ENCODE data around the gene POLR1E. TPM values are rescaled to one million over a fixed set of nuclear protein-coding genes. Genes with fewer than 3 reads are reported as not detected.
A peak's percentile ranks its signal among the peaks of the same experiment; 100 is the strongest.

POLR1E gene
- total and polyA plus RNA-seq, 3 experiments from 2014 or later: 21.4 to 84.6 (median 82.5) TPM

GRCh38 chr9:37542895-37543294 lies 57.1 kb downstream of the POLR1E start:
- Mint-ChIP-seq H3K27ac (no peak overlapping the region), H3K4me3 (no peak overlapping the region), H3K36me3 (peaks cover 0 to 3% (median 0%) of the 10 kb centered on the region in 3 donors), H3K27me3 (peaks cover 0 to 1% of the 10 kb centered on the region in 2 donors), H3K9me3 (no peaks in the 10 kb centered on the region), H3K4me1 (no peaks in the 10 kb centered on the region)
- Histone ChIP-seq H3K36me3 (ENCODE audit: insufficient read depth, low read length) (no peaks in the 10 kb centered on the region), H3K4me1 (ENCODE audit: insufficient read depth, low read length) (no peaks in the 10 kb centered on the region), H3K4me3 (ENCODE audit: low read length) (no peak overlapping the region), H3K27ac (ENCODE audit: low read depth, low read length) (no peak overlapping the region), H3K27me3 (ENCODE audit: insufficient read depth, low read length, poor library complexity, severe bottlenecking) (no peaks in the 10 kb centered on the region), H3K9me3 (ENCODE audit: low read length) (no peaks in the 10 kb centered on the region)
- POLR2A ChIA-PET: no interaction called here
- DNase-seq: no peak
- CTCF ChIA-PET: no interaction called here

GRCh38 chr9:37543468-37543867 lies 57.7 kb downstream of the POLR1E start:
- no peak for DNase-seq
- no peaks in the 10 kb centered on the region for H3K4me1 Mint-ChIP-seq
- CTCF ChIA-PET: interaction anchor here (0.6 kb wide), 1 partner anchor 1338 kb away, joined by 3 read pairs; no protein-coding TSS in a partner anchor
- Histone ChIP-seq H3K4me3 (ENCODE audit: low read length) (no peak overlapping the region), H3K4me1 (ENCODE audit: insufficient read depth, low read length) (no peaks in the 10 kb centered on the region), H3K27ac (ENCODE audit: low read depth, low read length) (no peak overlapping the region), H3K27me3 (ENCODE audit: insufficient read depth, low read length, poor library complexity, severe bottlenecking) (no peaks in the 10 kb centered on the region), H3K9me3 (ENCODE audit: low read length) (no peaks in the 10 kb centered on the region), H3K36me3 (ENCODE audit: insufficient read depth, low read length) (no peaks in the 10 kb centered on the region)
- no peaks in the 10 kb centered on the region for H3K9me3 Mint-ChIP-seq
- peaks cover 0 to 1% of the 10 kb centered on the region in 2 donors for H3K27me3 Mint-ChIP-seq
- peaks cover 0 to 3% (median 0%) of the 10 kb centered on the region in 3 donors for H3K36me3 Mint-ChIP-seq
- H3K4me3 Mint-ChIP-seq: no peak overlapping the region
- no peak overlapping the region for H3K27ac Mint-ChIP-seq
- POLR2A ChIA-PET: no interaction called here

DNA sequence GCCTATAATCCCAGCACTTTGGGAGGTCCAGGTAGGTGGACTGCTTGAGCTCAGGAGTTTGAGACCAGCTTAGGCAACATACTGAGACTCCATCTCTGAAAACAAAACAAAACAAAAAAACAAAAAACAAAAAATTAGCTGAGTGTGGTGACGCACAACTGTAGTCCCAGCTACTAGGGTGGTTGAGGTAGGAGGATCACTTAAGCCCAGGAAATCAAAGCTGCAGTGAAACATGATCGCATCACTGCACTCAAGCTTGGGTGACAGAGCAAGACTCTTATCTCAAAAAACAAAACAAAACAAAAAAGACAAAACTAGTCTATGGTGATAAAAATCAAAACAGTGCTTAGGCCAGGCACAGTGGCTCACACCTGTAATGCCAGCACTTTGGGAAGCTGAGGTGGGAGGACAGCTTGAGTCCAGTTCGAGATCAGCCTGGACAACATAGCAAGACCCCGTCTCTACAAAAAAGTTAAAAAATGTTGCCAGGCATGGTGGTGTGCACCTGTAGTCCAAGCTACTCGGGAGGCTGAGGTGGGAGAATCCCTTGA lies 61.7 kb downstream of the POLR1E start:
- Mint-ChIP-seq H3K4me1 (no peaks in the 10 kb centered on the region), H3K27me3 (peaks cover 0 to 1% of the 10 kb centered on the region in 2 donors), H3K4me3 (no peak overlapping the region), H3K9me3 (no peaks in the 10 kb centered on the region), H3K27ac (no peak overlapping the region), H3K36me3 (no peaks in the 10 kb centered on the region)
- POLR2A ChIA-PET: no interaction called here
- Histone ChIP-seq H3K4me1 (ENCODE audit: insufficient read depth, low read length) (no peaks in the 10 kb centered on the region), H3K27me3 (ENCODE audit: insufficient read depth, low read length, poor library complexity, severe bottlenecking) (no peaks in the 10 kb centered on the region), H3K36me3 (ENCODE audit: insufficient read depth, low read length) (no peaks in the 10 kb centered on the region), H3K27ac (ENCODE audit: low read depth, low read length) (no peak overlapping the region), H3K4me3 (ENCODE audit: low read length) (no peak overlapping the region), H3K9me3 (ENCODE audit: low read length) (no peaks in the 10 kb centered on the region)
- CTCF ChIA-PET: no interaction called here
- DNase-seq: no peak

DNA sequence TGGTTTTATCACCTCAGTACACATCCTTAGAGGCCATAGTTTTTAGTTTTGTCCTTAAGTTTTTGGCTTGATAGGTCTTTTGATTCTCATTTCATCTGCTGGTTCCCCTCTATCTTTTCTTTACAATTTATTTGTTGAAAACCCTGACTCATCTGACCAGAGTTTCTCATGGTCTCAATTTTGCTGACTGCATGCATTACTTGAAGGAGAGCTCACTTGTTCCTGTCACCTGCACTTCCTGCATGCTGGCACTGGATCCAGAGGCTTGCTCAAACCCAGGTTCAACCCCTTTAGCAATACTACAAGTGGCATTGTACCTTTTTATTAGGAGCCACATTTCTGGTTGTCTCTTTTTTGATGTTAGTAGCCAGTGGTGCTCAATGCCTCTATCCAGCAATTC lies 63.8 kb downstream of the POLR1E start:
- no peak overlapping the region for H3K27ac ChIP-seq (ENCODE audit: low read depth, low read length)
- no peak overlapping the region for H3K4me3 ChIP-seq (ENCODE audit: low read length)
- POLR2A ChIA-PET: interaction anchor here (0.7 kb wide), 1 partner anchor 95 kb away, joined by 4 read pairs; no protein-coding TSS in a partner anchor
- Mint-ChIP-seq H3K36me3 (no peaks in the 10 kb centered on the region), H3K9me3 (no peaks in the 10 kb centered on the region), H3K27me3 (no peaks in the 10 kb centered on the region), H3K4me1 (no peaks in the 10 kb centered on the region), H3K27ac (peak overlapping the region in 1 of 8 donors; percentile 9), H3K4me3 (no peak overlapping the region)
- H3K27me3 ChIP-seq (ENCODE audit: insufficient read depth, low read length, poor library complexity, severe bottlenecking): no peaks in the 10 kb centered on the region
- CTCF ChIA-PET: interaction anchor here (0.6 kb wide), 1 partner anchor 8 kb away, joined by 3 read pairs; no protein-coding TSS in a partner anchor
- H3K4me1 ChIP-seq (ENCODE audit: insufficient read depth, low read length): no peaks in the 10 kb centered on the region
- no peaks in the 10 kb centered on the region for H3K36me3 ChIP-seq (ENCODE audit: insufficient read depth, low read length)
- DNase-seq: no peak
- no peaks in the 10 kb centered on the region for H3K9me3 ChIP-seq (ENCODE audit: low read length)

GRCh38 chr9:37550781-37551180 lies 65.0 kb downstream of the POLR1E start:
- Mint-ChIP-seq H3K27ac (no peak overlapping the region), H3K9me3 (no peaks in the 10 kb centered on the region), H3K4me1 (no peaks in the 10 kb centered on the region), H3K27me3 (no peaks in the 10 kb centered on the region), H3K36me3 (no peaks in the 10 kb centered on the region), H3K4me3 (no peak overlapping the region)
- CTCF ChIA-PET: no interaction called here
- no peak overlapping the region for H3K4me3 ChIP-seq (ENCODE audit: low read length)
- H3K4me1 ChIP-seq (ENCODE audit: insufficient read depth, low read length): no peaks in the 10 kb centered on the region
- H3K36me3 ChIP-seq (ENCODE audit: insufficient read depth, low read length): no peaks in the 10 kb centered on the region
- no peaks in the 10 kb centered on the region for H3K27me3 ChIP-seq (ENCODE audit: insufficient read depth, low read length, poor library complexity, severe bottlenecking)
- POLR2A ChIA-PET: no interaction called here
- no peaks in the 10 kb centered on the region for H3K9me3 ChIP-seq (ENCODE audit: low read length)
- DNase-seq: no peak
- H3K27ac ChIP-seq (ENCODE audit: low read depth, low read length): no peak overlapping the region

- no peaks in the 10 kb centered on the region for H3K9me3 Mint-ChIP-seq
- Histone ChIP-seq H3K27ac (ENCODE audit: low read depth, low read length) (no peak overlapping the region), H3K27me3 (ENCODE audit: insufficient read depth, low read length, poor library complexity, severe bottlenecking) (no peaks in the 10 kb centered on the region), H3K36me3 (ENCODE audit: insufficient read depth, low read length) (no peaks in the 10 kb centered on the region), H3K4me1 (ENCODE audit: insufficient read depth, low read length) (no peaks in the 10 kb centered on the region), H3K4me3 (ENCODE audit: low read length) (no peak overlapping the region), H3K9me3 (ENCODE audit: low read length) (no peaks in the 10 kb centered on the region)
- no peaks in the 10 kb centered on the region for H3K27me3 Mint-ChIP-seq
- ChIA-PET CTCF (no interaction called here), POLR2A (no interaction called here)
- DNase-seq: no peak
- H3K27ac Mint-ChIP-seq: peak overlapping the region in 1 of 8 donors; percentile 1
- H3K4me1 Mint-ChIP-seq: no peaks in the 10 kb centered on the region
- no peaks in the 10 kb centered on the region for H3K36me3 Mint-ChIP-seq
- H3K4me3 Mint-ChIP-seq: no peak overlapping the region
Measured at GRCh38 chr9:37551468-37551867, 65.7 kb downstream of the POLR1E start.

- DNase-seq: no peak
- H3K27me3 Mint-ChIP-seq: no peaks in the 10 kb centered on the region
- Histone ChIP-seq H3K4me3 (ENCODE audit: low read length) (no peak overlapping the region), H3K27me3 (ENCODE audit: insufficient read depth, low read length, poor library complexity, severe bottlenecking) (no peaks in the 10 kb centered on the region), H3K9me3 (ENCODE audit: low read length) (no peaks in the 10 kb centered on the region), H3K4me1 (ENCODE audit: insufficient read depth, low read length) (no peaks in the 10 kb centered on the region), H3K36me3 (ENCODE audit: insufficient read depth, low read length) (no peaks in the 10 kb centered on the region), H3K27ac (ENCODE audit: low read depth, low read length) (no peak overlapping the region)
- H3K4me1 Mint-ChIP-seq: no peaks in the 10 kb centered on the region
- CTCF ChIA-PET: no interaction called here
- no peak overlapping the region for H3K4me3 Mint-ChIP-seq
- no peaks in the 10 kb centered on the region for H3K9me3 Mint-ChIP-seq
- POLR2A ChIA-PET: no interaction called here
- peak overlapping the region in 1 of 8 donors; percentile 1 for H3K27ac Mint-ChIP-seq
- H3K36me3 Mint-ChIP-seq: no peaks in the 10 kb centered on the region
Measured at GRCh38 chr9:37551888-37552287, 66.1 kb downstream of the POLR1E start.
